Activated T-cell treated with anti-CD3 and anti-CD28 coated beads, Interleukin-2, amount 50 U/mL, for 4 hours (primary cell): ENCODE data around the gene AMER1. TPM values are rescaled to one million over a fixed set of nuclear protein-coding genes. Genes with fewer than 3 reads are reported as not detected.

Experiments used
- total RNA-seq, 3 donors: library from RNA; stranded (reverse); gene quantifications; one replicate each; pipeline ENCODE4 v1.2.1, GENCODE V29; 2021

AMER1 gene
- total RNA-seq, 3 donors from 2014 or later, result 3.6 to 4.4 (median 3.8) TPM

Other genes starting within 250 kb of the AMER1 start
- under 1 TPM in 1 of 3 donors, not detected in 2; 0.22 TPM for gene ASB12, start 24.9 kb upstream of the AMER1 start, total RNA-seq
- gene MTMR8, start 189.7 kb upstream of the AMER1 start, total RNA-seq, result 1 to 10 TPM; 1.4 to 1.8 (median 1.8) TPM